Coronary artery (tissue), 2 donors: ENCODE measurements around the gene RXRB.

Experiments used
- DNase-seq: peaks from one replicate; pipeline ENCODE4 v3.0.0-alpha.2; 2017; ENCODE audit warnings: low spot score
- H3K27ac ChIP-seq, 2 donors: fragments of 200-600 bp; sonication (generic); one replicate each; pipeline ENCODE4 v1.5.1; 2016 to 2019
- H3K4me3 ChIP-seq: fragments of 200-600 bp; sonication (generic); 2 replicates; pipeline ENCODE4 v1.5.1; 2016; ENCODE audit warnings: mild to moderate bottlenecking, moderate library complexity
- TF ChIP-seq, protein P1 (sequence below): fragments of 200-600 bp; sonication (generic); IDR thresholded peaks from one replicate; pipeline ENCODE4 v1.5.1; 2019; ENCODE audit warnings: antibody characterized with exemption

Gene RXRB

DNA sequence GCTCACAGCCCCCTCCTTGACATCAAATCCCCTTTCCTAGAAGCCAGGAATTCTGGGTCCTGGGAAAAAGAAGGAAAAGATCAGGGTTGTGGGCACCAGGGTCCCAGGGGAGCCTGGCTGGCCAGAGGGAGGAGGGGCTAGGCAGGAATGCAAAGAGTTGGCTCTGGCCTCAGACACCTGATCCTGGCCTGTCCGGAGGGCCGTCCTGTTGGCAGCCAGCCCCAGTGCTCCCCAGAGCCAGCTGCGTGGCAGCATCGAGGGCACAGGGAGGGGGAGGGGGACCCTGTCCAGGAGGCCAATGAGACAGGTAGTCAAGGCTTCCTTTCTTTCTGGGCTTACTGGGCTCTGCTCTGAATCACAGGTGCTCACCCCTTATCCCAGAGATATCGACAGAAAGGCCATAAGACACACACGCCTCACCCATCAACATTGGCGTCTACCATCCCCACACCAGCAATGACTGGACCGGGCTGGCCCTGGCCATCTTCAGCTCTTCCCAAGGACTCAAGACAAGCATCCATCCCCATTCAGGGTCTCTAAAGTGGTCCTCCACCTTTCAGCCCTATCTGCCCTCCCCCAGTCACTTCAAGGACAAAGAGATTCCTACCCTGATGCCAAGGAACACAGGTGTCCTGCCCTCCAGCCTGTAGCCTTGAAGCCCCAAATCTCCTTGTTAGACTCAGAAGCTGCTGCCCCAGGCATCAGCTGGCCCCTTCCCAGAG, 8.9 kb downstream of the RXRB start:
- no peak for DNase-seq
- TF ChIP-seq, protein P1, sequence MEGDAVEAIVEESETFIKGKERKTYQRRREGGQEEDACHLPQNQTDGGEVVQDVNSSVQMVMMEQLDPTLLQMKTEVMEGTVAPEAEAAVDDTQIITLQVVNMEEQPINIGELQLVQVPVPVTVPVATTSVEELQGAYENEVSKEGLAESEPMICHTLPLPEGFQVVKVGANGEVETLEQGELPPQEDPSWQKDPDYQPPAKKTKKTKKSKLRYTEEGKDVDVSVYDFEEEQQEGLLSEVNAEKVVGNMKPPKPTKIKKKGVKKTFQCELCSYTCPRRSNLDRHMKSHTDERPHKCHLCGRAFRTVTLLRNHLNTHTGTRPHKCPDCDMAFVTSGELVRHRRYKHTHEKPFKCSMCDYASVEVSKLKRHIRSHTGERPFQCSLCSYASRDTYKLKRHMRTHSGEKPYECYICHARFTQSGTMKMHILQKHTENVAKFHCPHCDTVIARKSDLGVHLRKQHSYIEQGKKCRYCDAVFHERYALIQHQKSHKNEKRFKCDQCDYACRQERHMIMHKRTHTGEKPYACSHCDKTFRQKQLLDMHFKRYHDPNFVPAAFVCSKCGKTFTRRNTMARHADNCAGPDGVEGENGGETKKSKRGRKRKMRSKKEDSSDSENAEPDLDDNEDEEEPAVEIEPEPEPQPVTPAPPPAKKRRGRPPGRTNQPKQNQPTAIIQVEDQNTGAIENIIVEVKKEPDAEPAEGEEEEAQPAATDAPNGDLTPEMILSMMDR, result no peak
- H3K4me3 ChIP-seq, result no peak overlapping the region
- H3K27ac ChIP-seq, result no peak overlapping the region

DNA sequence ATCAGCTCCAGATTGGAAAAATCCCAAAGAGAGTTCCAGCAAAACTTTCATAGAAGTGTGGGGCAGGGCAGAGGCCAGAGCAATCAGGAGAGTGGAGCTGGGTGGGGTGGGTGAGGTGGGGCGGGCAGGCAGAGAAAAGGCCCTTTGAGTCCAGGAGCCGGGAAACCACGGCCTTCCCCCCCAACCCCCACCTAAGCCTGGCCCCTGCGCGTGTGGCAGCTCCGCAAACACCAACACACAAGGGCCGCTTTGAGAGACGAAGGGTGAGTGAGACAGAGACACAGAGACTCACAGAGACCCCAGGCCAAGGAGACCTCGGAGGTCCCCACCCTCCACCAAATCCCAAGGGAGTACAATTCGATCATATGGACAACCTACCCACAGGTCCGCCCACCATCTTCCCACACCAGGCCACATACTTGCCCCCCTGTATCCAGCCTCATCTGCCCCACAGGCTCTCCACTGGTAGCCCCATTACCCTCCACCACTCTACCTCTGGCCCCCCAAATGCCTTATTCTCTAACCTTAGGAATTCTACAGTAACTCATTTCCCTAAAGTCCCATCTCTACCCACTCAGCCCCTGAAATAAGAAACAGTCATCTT, 9.9 kb downstream of the RXRB start:
- Histone ChIP-seq H3K4me3 (no peak overlapping the region), H3K27ac (no peak overlapping the region)
- DNase-seq, result no peak
- TF ChIP-seq, protein P1, result no peak

DNA sequence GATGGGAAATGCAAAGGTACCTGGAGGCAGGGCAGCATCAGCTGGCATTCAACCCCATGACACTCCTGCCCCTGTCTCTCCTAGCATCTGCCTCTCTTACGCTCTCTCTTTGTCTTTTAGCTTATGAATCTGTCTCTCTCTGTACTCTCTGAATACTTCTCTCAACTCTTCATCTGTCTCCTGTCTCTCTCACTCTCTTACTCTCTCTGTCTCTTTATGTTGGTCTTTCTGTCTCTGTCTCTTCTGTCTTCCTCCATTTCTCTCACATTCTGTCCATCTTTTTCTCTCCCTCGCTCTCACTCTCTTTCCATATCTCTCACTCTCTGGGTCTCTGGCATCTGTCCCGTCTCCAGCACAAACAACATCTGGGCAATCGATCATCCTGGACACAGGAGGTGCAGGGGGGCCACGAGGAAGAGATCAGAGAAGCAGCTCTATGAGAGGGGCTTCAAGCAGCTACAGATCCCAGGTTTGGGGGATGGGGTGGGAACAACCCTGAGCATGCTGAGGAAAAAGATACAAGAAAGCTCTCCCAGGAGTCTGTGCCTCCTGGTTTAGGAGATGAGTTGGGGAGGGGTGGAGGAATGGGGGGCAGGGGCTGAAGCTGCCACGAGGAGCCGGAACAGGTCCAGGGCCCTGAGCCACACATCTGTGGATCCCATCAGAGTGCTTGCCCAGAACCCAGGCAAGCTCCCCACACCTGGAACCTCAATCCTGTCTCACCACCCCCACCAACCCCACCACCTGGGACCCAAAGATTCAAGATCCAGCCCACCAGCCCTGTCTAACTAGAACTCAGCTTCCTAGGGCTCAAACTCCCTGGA, 10.6 kb downstream of the RXRB start:
- TF ChIP-seq, protein P1, result no peak
- H3K4me3 ChIP-seq, result no peak overlapping the region
- no peak overlapping the region for H3K27ac ChIP-seq
- no peak for DNase-seq

DNA sequence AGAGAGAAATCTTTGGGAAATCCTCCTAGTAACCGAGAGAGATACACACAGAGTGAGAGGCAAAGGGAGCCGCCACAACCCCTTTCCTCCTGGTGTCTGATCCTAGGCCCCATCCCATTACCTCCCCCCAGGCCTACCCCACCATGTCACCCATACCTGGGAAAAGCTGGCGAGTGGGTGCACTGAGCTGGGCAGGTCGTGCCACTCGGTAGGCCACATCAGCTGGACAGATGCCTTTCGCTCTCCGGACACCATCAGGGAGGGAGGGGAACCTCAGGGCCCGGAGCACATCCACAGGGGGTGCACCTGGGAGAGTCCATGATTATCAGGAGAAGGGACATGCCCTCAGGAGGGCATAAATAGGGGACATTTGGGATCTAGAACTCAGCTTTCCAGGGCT, 11.3 kb downstream of the RXRB start:
- no peak for DNase-seq
- TF ChIP-seq, protein P1, result no peak
- no peak overlapping the region for H3K27ac ChIP-seq
- H3K4me3 ChIP-seq, result no peak overlapping the region

DNA sequence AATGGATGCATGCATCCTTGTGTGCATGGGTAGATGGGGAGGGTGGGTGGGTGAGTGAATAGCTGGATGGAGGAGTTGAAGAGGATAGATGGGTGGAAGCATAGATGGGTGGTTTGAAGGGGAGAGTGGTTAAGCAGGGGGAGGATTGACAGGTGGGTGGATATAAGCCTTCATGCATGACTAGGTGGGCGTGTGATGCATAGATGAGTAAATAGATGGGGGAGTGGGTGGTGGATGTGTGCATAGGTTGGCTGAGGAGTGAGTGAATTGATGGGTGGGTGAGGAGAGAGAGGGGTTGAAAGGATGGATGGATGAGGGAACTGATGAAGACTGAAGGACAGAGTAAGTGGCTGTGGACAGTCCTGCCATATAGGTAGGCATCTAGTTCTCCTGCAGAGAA, 12.7 kb downstream of the RXRB start:
- H3K4me3 ChIP-seq, result no peak overlapping the region
- no peak for DNase-seq
- no peak overlapping the region for H3K27ac ChIP-seq
- TF ChIP-seq, protein P1, result no peak

DNA sequence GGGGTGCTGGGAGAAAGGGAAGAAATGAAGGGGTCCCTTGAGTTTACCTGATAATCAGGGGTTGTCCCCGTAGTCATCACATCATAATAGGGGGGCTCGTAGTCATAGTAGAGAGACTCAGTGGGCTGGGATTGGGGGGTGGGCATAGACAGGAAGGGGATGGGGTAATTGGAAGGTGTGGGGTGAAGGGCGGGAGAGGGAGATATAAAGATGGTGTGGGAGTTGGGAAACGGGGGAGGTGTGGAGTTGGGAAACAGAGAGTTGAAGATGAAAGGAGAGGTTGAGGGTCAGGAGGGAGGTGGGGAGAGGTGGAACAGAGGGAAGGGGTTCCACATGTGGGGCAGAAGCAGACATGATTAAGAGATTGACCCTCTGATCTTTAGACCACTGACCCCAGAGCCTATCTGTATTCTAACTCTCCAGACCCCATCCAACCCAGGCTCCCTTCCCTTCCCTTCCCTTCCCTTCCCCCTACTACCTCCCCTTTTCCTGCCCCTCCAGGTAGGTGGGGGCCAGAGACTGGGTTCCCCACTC, 14.7 kb downstream of the RXRB start:
- DNase-seq, result no peak
- no peak overlapping the region for H3K4me3 ChIP-seq
- TF ChIP-seq, protein P1, result no peak
- H3K27ac ChIP-seq, result no peak overlapping the region
